GM18526 (cell line): Measurements from ENCODE around the gene REXO1.

Experiments
- POLR2A ChIP-seq: IDR thresholded peaks from 3 replicates; pipeline ENCODE4 v1.6.1; 2011; ENCODE audit not compliant: insufficient read length; ENCODE audit errors: extremely low read depth

Gene REXO1

DNA sequence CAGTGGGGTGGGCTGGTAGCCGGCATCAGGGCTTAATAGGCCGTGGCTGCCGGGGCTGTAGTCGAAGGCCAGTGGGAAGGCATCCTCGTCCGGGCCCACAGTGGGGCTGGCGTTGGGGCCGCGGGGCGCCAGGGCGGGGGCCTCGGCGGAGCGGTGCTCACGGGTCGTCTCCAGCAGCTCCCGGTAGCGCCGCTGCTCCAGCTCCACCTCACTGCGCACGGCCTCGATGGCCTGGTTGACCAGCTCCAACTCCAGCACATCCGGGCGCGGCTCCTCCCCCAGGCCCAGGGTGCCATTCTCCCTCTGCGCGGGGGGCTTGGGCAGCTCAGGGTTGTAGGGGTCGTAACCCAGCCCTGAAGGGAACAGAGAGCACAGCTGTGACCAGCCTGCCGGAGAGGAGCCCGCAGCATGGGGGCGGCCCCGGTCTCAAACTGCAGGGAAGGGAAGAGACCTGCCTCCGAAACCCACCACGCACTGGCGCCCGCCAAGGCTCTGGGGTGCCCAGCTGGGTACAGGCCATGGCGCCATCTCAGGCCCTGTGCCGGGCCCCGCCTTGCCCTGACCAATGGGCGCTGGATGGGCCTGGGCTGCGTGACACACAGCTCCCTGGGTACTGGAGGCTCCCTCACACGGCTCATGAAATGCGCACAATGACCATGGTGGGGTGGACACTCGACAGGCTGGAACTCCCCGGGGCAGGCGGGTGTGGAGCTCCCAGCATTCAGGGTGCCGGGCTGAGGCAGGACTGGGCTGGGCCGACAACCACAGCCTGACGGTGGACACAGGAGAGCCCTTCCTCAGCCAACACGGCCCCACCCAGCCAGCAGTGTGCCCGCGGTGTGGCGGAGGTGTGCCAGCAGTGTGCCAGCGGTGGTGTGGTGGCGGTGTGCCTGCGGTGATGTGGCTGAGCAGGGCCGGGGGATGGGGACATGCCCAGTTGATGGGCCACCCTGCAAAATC, 19.7 kb downstream of the REXO1 start:
- TF ChIP-seq POLR2A, result no peak

DNA sequence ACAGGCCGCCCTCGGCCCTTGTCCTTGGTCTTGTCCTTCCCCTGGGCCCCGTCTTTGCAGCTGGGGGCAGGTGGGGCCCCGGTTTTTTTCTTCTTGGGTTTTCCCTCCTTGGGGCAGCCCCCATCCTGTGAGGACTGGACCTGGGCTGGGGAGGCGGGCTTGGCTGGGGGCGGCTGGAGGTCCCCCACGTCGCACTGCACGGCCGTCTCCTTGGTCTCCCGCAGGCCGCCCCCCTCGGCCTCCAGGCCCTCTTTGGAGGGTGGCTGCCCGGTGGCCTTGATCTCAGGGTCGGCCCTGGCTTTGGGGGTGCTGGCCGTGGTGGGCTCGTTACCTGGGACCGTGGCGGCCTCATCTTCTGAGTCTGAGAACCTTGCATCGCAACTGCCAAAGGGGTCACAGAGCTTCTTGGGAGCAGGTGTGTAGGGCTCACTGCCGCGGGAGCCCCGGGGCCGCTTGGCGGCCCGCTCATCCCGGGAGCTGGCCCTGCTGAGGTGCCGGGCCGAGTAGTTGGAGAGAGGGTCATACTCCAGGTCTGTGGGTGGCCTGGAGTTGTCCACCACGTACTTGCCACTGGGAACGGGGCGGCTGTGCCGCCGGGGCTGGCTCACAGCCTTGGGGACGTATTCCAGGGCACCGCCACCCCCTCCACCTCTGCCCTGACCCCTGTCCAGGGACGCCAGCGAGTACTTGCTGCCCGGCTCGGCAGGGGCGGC, 20.6 kb downstream of the REXO1 start:
- TF ChIP-seq POLR2A, result no peak

DNA sequence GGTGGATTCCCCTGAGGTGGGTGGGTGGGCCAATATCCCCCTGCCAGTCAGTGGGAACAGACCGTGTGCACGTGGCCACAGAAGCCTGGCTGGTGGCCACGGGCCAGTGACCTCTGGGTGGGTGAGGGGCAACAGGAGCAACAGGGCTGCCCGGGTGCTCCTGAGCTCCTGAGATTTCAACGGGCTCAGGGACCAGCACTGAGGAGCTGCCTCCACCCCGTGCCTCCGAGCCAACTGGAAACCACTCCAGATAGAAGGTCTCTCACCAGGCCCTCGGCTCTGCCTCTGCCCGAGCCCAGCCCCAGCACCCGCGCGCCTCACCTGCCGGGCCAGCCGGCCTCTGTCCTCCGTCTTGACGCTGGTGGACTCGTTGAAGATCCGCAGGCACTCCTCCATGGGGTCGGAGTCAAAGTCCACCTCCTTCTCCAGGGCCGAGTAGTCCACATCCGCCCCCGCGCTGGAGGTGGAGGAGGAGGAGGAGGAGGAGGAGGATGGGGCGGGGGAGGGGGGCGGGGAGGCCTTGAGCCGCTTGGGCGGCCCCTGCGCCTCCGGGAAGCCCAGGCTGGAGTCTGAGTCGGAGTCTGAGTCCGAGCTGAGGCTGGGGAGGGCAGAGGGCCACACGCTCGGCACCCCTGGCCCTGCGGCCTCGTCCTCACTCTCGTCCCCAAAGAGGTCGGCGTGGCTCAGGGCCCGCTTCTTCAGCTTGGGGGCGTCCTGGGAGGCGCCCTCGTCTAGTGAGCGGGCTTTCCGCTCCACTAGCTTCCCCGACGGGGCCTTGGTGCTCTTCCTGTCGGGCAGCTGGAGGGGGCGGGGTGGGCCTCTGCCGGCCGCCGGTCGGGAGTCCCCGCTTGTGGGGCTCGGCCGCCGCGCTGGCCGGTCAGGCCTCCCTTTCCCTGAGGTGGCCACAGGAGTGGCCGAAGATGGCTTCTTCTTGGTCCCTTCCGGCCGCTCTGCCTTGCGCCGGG, 21.4 kb downstream of the REXO1 start:
- no peak for TF ChIP-seq POLR2A

GRCh38 chr19:1825909-1826556, 22.2 kb downstream of the REXO1 start:
- no peak for TF ChIP-seq POLR2A

DNA sequence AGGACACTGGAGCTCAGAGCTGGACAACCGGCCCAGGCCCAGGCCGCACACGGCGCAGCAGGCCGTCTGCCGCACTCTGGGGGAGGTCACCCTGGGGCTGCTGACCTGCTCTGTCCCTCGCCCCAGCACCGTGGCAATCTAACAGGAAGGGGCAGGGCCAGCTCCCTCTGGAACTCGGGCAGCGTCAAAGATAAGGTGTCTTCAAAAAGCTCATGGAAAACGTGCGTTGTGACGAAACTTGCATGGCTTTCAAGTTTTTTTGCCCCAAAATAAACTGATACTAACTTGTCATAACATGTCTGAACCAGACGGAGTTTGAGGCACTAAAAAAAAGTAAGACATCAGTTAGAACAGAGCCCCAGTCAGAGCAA, 24.0 kb downstream of the REXO1 start:
- no peak for TF ChIP-seq POLR2A

DNA sequence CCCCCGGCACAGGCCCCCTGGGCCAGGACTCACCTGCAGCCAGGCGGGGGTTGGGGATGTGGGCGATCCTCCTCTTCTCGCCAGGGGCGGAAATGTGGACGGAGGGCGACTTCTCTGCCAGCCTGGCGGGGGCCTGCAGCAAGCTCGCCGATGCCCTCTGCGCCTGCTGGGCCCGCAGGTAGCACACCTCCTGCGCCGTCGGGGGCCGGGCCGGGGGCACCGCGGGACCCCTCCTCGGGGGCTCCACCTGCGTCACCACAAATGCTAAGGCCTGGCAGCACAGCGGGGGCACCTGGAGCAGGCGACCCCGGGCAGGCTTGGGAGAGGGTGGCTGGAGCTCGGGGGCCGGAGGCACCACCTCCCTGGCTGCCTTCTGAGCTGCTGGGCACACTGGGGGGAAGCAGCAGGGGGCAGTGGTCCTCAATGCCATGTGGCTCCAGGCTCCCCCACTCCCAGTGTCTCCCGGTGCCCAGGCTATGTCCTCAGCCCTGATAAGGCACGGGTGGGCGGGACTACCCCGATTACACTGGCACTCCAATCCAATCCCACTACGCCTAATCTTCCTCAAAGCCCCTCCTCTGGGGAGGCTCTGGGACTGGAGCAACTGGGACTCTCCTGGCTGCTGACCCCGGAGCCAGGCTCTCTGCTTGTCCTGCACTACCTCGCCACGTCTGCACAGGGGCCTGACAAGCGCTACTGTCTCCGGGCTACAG, 24.6 kb downstream of the REXO1 start:
- TF ChIP-seq POLR2A, result no peak

DNA sequence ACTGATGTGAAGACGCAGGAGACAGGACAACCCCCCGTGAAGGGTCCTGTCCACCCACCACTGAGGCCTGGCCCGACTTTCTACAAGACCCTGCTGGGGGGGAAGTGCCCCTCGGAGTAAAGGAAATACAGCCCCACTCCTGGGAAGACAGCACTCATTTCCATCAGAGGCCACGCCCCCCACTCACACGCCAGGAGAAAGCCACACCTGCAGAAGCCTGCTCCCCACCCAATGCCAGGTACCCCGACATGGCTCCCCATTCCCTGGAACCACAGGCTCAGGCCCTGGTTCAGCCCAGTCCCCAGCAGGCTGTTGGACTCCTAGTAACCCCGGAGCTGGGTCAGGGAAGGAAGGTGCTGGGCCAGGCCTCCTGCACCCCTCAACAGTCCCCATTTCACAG, 25.3 kb downstream of the REXO1 start:
- no peak for TF ChIP-seq POLR2A

- no peak for TF ChIP-seq POLR2A
Observed at GRCh38 chr19:1822210-1822609, 26.1 kb downstream of the REXO1 start.

GRCh38 chr19:1819341-1820255, 28.7 kb downstream of the REXO1 start:
- no peak for TF ChIP-seq POLR2A

DNA sequence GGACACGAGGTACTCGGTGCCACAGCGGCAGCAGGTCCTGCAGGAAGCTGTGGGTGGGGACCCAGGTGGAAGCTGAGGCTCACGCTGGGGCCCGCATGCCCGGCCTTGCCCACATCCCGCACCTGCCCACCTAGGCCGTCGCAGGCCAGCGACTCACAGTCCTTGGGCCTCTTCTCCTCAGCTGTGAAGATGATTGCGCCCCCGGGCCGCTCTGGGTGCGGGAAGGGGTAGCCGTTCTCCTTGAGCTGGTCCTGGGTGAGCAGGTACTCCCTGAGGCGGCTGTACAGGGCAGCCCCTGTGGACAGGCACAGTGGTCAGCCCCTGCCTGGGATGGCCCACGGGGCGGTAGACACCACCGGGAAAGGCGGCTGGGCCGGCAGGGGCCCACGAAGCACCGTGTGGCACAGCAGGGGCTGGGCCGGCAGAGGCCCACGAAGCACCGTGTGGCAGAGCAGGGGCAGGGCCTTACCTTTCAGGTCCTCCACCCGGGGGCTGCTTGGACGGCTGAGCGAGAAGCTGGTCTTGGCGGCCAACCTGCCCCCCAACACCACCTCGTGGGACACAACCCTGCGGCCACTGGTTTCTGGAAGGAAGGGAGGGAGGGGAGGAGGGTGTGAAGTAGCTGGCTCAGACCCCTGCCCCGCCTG, 29.6 kb downstream of the REXO1 start:
- no peak for TF ChIP-seq POLR2A

DNA sequence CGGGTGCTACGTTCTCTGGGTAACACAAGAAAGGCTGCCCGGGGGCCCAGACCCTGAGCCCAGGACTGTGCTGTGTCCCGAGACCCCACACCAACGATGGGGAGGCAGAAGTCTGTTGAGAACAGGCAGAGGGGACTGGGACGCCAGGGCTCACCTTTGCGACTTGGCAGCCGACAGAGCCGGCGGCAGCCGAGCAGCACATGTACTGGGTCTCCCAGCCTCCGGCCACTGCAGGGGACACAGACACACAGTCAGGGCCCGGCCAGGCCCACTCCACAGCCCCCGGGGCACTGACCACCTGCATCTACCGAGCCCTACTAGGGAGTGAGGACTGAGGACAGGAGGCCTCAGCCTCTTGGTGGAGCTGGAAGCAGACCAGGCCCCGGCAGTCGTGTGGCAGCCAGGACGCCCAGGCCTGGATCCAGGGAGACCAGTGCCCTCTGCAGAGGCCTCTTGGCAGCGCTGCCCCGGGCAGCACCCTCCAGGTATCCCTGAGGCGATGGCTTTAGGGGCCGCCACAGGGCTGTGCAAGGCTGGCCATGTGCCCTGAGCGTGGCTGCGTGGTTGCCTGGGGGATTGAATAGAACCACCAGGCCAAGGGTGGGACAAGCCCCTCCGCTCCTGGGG, 30.6 kb downstream of the REXO1 start:
- TF ChIP-seq POLR2A, result no peak

DNA sequence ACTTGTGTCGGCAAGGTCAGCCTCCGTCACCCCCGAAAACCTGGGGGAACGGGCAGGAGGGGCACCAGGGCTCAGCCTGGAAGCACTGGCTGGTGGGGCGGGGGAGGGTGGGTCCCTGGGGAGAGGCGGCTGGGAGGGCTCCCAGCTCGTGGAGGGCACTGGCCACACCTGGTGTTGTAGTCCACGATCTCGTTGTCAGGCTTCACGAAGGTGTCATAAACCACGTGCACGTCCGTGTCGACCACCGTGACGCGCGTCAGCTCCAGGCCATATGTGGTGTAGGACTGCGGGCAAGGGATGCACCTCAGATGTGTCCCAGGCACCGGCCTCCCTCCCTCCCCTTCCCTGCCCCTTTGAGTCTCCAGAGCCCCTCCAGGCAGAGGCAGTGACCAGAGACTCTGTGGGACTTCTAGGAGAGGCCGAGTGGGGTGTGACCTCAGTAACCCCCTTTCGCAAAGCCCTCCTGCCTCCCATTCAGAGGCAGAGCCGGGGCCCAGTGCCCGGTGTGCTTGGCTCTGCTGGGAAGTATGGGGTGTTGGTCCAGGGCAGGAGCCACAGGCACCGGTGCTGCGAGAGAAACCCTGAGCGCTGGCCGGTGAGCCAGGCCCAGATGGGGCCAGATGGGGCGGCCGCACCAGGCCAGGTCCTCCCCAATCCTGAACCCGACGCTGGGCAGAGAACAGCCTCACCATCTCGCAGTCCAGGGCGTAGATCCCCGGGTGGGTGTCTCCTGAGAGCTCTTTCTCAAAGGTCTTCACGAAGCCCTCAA, 31.6 kb downstream of the REXO1 start:
- TF ChIP-seq POLR2A, result no peak
